K562 (cell line): ENCODE data around the gene EPOP. TPM values are rescaled to one million over a fixed set of nuclear protein-coding genes. Genes with fewer than 3 reads are reported as not detected.

Source experiments
- ATAC-seq: fragments of 200-7000 bp; cut with Tn5 transposase; 3 replicates; pipeline ENCODE4 v1.9.1; 2020; ENCODE audit warnings: moderate library complexity
- BruUV-seq: library from RNA; stranded (reverse); fragments of 400-500 nt; replicated peaks from 2 replicates; lab custom pipeline; 2021; lab: Mats Ljungman, UMichigan
- CTCF ChIA-PET: fragments of 300-600 bp; formaldehyde crosslinking; extraction: SDS; loops from one replicate; lab custom pipeline; 2021; ENCODE audit warnings: low intra/inter-chr PET ratio; lab: Yijun Ruan, JAX
- POLR2A ChIA-PET: fragments of 300-600, 350-650 bp; sonication (Branson Sonifier 250); formaldehyde crosslinking; extraction: SDS; loops from one replicate; lab custom pipeline; 2021; ENCODE audit warnings: antibody characterized with exemption, inconsistent platforms; lab: Yijun Ruan, JAX
- DNase-seq, 4 experiments: peaks; one replicate each; pipeline versions ENCODE4 v3.0.0 to v3.0.0-alpha.2; 2011 to 2018; ENCODE audit warnings: low spot score in 3 of 4, mixed read lengths in 3 of 4; ENCODE audit errors: extremely low read depth in 1 of 4
- FAIRE-seq: peaks from 2 replicates; lab custom pipeline; 2011; peaks lifted over from hg19 to GRCh38; lab: Jason Lieb, UNC
- H2AFZ ChIP-seq: 2 replicates; pipeline ENCODE4 v1.6.0; 2011; ENCODE audit warnings: low read depth, low read length, control low read depth, inconsistent platforms
- H3K27ac ChIP-seq: fragments of 200-600 bp; 3 replicates; pipeline ENCODE4 v1.8.0; 2011; ENCODE audit warnings: low read depth, mild to moderate bottlenecking, control low read depth, inconsistent platforms, low read length, moderate library complexity, mixed read lengths; ENCODE audit errors: extremely low read depth
- H3K27me3 ChIP-seq, 2 experiments: fragments of 300-600 bp in 1 of 2; 2 replicates in 1 of 2; 3 replicates in 1 of 2; pipeline versions ENCODE4 v1.6.0 to v1.8.0; 2011; ENCODE audit warnings: inconsistent platforms in 2 of 2, low read length in 2 of 2, mild to moderate bottlenecking in 1 of 2, mixed read lengths in 1 of 2, moderate library complexity in 1 of 2; ENCODE audit not compliant: control insufficient read depth in 2 of 2, insufficient read depth in 2 of 2
- H3K36me3 ChIP-seq: fragments of 300-600 bp; 3 replicates; pipeline ENCODE4 v1.8.0; 2011; ENCODE audit warnings: mild to moderate bottlenecking, low read length, inconsistent platforms; ENCODE audit not compliant: control insufficient read depth, insufficient read depth
- H3K4me1 ChIP-seq, 2 experiments: fragments of 200-600 bp in 1 of 2; replicated peaks in 1 of 2; 2 replicates in 1 of 2; 3 replicates in 1 of 2; pipeline versions ENCODE4 v1.5.1 to v1.8.0; 2011; ENCODE audit warnings: inconsistent platforms in 2 of 2, low read length in 2 of 2, mild to moderate bottlenecking in 1 of 2, mixed read lengths in 1 of 2, moderate library complexity in 1 of 2; ENCODE audit not compliant: control insufficient read depth in 2 of 2, insufficient read depth in 2 of 2
- H3K4me2 ChIP-seq: 2 replicates; pipeline ENCODE4 v1.6.1; 2011; ENCODE audit warnings: low read length, control low read depth, inconsistent platforms, mixed read lengths; ENCODE audit not compliant: insufficient read depth
- H3K4me3 ChIP-seq: fragments of 200-600 bp; sonication (generic), shearing (Covaris generic); 2 replicates; pipeline ENCODE4 v1.5.1; 2016; ENCODE audit warnings: control low read depth, inconsistent platforms
- H3K79me2 ChIP-seq: fragments of 200-600 bp; 3 replicates; pipeline ENCODE4 v1.8.0; 2011; ENCODE audit warnings: low read length, inconsistent platforms; ENCODE audit not compliant: control insufficient read depth, insufficient read depth
- H3K9ac ChIP-seq, 2 experiments: 2 replicates each; pipeline versions ENCODE4 v1.6.0 to v1.6.1; 2011; ENCODE audit warnings: low read depth in 2 of 2, low read length in 2 of 2, control low read depth in 1 of 2, inconsistent platforms in 1 of 2, mild to moderate bottlenecking in 1 of 2, mixed read lengths in 1 of 2; ENCODE audit not compliant: insufficient read depth in 1 of 2
- H3K9me1 ChIP-seq: one replicate; pipeline ENCODE4 v1.6.0; 2011; ENCODE audit warnings: inconsistent platforms, mild to moderate bottlenecking, low read length, moderate library complexity; ENCODE audit not compliant: control insufficient read depth, insufficient read depth
- H3K9me3 ChIP-seq: replicated peaks from 2 replicates; pipeline ENCODE4 v1.5.1; 2011; ENCODE audit warnings: low read depth, low read length, inconsistent platforms; ENCODE audit not compliant: control insufficient read depth, insufficient read depth
- H4K20me1 ChIP-seq: replicated peaks from 2 replicates; pipeline ENCODE4 v1.6.1; 2011; ENCODE audit warnings: low read length, inconsistent platforms, mixed read lengths; ENCODE audit not compliant: control insufficient read depth, insufficient read depth
- BCOR ChIP-seq: fragments of 450-650 bp; IDR thresholded peaks from 2 replicates; pipeline ENCODE4 v1.6.1; 2016
- CHCHD3 ChIP-seq: fragments of 250-450 bp; sonication (Bioruptor Pico); IDR thresholded peaks from 2 replicates; pipeline ENCODE4 v2.1.2; 2022; ENCODE audit warnings: mild to moderate bottlenecking
- CREM ChIP-seq: IDR thresholded peaks from 2 replicates; pipeline ENCODE4 v1.6.1; 2014; ENCODE audit warnings: antibody characterized with exemption, low read depth
- DIDO1 ChIP-seq: fragments of 450-650 bp; IDR thresholded peaks from 2 replicates; pipeline ENCODE4 v1.6.1; 2016; ENCODE audit warnings: low read depth, missing biosample characterization, missing genetic modification characterization
- E2F3 ChIP-seq: fragments of 250-450 bp; sonication (Bioruptor Pico); IDR thresholded peaks from 2 replicates; pipeline ENCODE4 v1.4.0; 2020; ENCODE audit warnings: mild to moderate bottlenecking
- GABPA ChIP-seq: fragments of 200-800 bp; sonication (Bioruptor generic); conservative IDR thresholded peaks from 2 replicates; pipeline ENCODE4 v1.6.1; 2016; ENCODE audit warnings: low read depth, missing genetic modification characterization, missing compliant biosample characterization
- HDAC2 ChIP-seq: fragments of 450-650 bp; IDR thresholded peaks from 2 replicates; pipeline ENCODE4 v1.6.1; 2016; ENCODE audit warnings: mild to moderate bottlenecking
- HLTF ChIP-seq: fragments of 450-650 bp; IDR thresholded peaks from 2 replicates; pipeline ENCODE4 v1.6.1; 2016
- XRCC3 ChIP-seq: fragments of 450-650 bp; IDR thresholded peaks from 2 replicates; pipeline ENCODE4 v1.6.1; 2017; ENCODE audit warnings: mild to moderate bottlenecking, moderate library complexity
- ZBTB2 ChIP-seq: fragments of 450-650 bp; IDR thresholded peaks from 2 replicates; pipeline ENCODE4 v1.6.1; 2016; ENCODE audit warnings: antibody characterized with exemption
- ZBTB7A ChIP-seq: IDR thresholded peaks from 2 replicates; pipeline ENCODE4 v1.6.1; 2011; ENCODE audit warnings: low read depth, mild to moderate bottlenecking, low read length, moderate library complexity, borderline replicate concordance; ENCODE audit not compliant: control insufficient read depth
- ZFP91 ChIP-seq: sonication (generic); formaldehyde crosslinking; IDR thresholded peaks from 2 replicates; pipeline ENCODE4 v1.8.0; 2022; ENCODE audit warnings: mild to moderate bottlenecking, missing genetic modification reagents
- ZNF436 ChIP-seq: fragments of 250-450, 450-650 bp; sonication (Bioruptor Pico); formaldehyde crosslinking; IDR thresholded peaks from 2 replicates; pipeline ENCODE4 v1.7.0; 2020; ENCODE audit warnings: mild to moderate bottlenecking
- ZNF668 ChIP-seq: fragments of 250-450 bp; sonication (Bioruptor Pico); IDR thresholded peaks from 2 replicates; pipeline ENCODE4 v1.8.0; 2022; ENCODE audit warnings: mild to moderate bottlenecking, inconsistent platforms
- WGBS: fragments of 100-300 bp; shearing (Covaris generic); methylation state at CpG from one replicate; pipeline ENCODE4 v1.1.6; 2016; ENCODE audit warnings: low coverage, mixed read lengths; ENCODE audit not compliant: insufficient coverage; ENCODE audit errors: missing lambda C conversion rate; 5-methylcytosine and 5-hydroxymethylcytosine counted together
- in situ Hi-C: fragments of 300-500 bp; cut with MboI; formaldehyde crosslinking; loops from 4 replicates; pipeline ENCODE4 v1.15.0; 2018; ENCODE audit warnings: inconsistent platforms, mixed read lengths
- intact Hi-C: fragments of 100-400 bp; cut with micrococcal nuclease; formaldehyde crosslinking; loops from 2 replicates; pipeline ENCODE4 v1.14.2; 2022
- polyA plus RNA-seq, 8 experiments: library from polyadenylated mRNA; depleted of rRNA in 4 of 8; stranded (reverse) in 5 of 8; unstranded in 3 of 8; fragments of >200 nt; fragmentation: Nextera tagmentation in 2 of 8; fragmentation: Illumina TruSeq in 1 of 8; extraction: Ambion mirVana in 2 of 8; extraction: Trizol in 1 of 8; gene quantifications; 2 replicates each; pipeline versions ENCODE4 v1.2.1 to v1.2.3, GENCODE V29; 2011 to 2014; ENCODE audit warnings: inconsistent platforms in 1 of 8, missing spikeins in 1 of 8
- total RNA-seq, 7 experiments: library from RNA; depleted of rRNA in 6 of 7; stranded (reverse); fragments of >200 nt in 6 of 7; fragmentation: Illumina TruSeq in 2 of 7; extraction: Trizol in 2 of 7; gene quantifications; 2 replicates each; pipeline versions ENCODE4 v1.2.1 to v1.2.3, GENCODE V29; 2011 to 2021; ENCODE audit warnings: low replicate concordance in 1 of 7

The EPOP gene
- total and polyA plus RNA-seq, 9 of the 15 experiments (the other 6 are each of a cell fraction or from before 2014, with no cell fraction given) = 0.41 to 10.6 (median 4.6) TPM

- H3K9me3 ChIP-seq = no peaks in the 10 kb centered on the region
- H3K27ac ChIP-seq = peak overlapping the region; percentile 72
- peak overlapping the region; percentile 82 for H3K4me2 ChIP-seq
- BruUV-seq = no TSS peak
- POLR2A ChIA-PET = interaction anchor here (0.7 to 3.7 kb wide), 7 partner anchors 10 to 80 kb away, joined by 3 to 26 read pairs (median 4); no protein-coding TSS in a partner anchor
- peaks cover 36% of the 10 kb centered on the region; the same call in 2 of the 3 replicates for H3K36me3 ChIP-seq
- CTCF ChIA-PET = no interaction called here
- peaks cover 6% of the 10 kb centered on the region; the same call in 1 of the 2 replicates for H4K20me1 ChIP-seq
- DNase-seq (peak in 3 of 4 experiments; percentile 49 to 85 (median 56)), ATAC-seq (no peak), FAIRE-seq (no peak)
- H3K9me1 ChIP-seq = peaks cover 2% of the 10 kb centered on the region
- H3K4me1 ChIP-seq = peaks cover 33 to 78% of the 10 kb centered on the region in 2 experiments
- H3K9ac ChIP-seq = peak overlapping the region; percentile 78 to 95
- 2% methylated on average over 24 of the region's 38 CpGs for WGBS
- H3K79me2 ChIP-seq = peaks cover 53% of the 10 kb centered on the region
- intact Hi-C loops (no loop called here), in situ Hi-C loops (no loop called here)
- H3K27me3 ChIP-seq = no peaks in the 10 kb centered on the region
- peak overlapping the region; percentile 14 for H2AFZ ChIP-seq
- H3K4me3 ChIP-seq = peak overlapping the region; percentile 86
- TF ChIP-seq ZNF668 (no peak), ZNF436 (CRISPR knock-in tag) (no peak), E2F3 (no peak), XRCC3 (no peak), HDAC2 (0 out of 2 replicates have a peak, but pooled peaks have one; percentile 17), BCOR (no peak), ZBTB7A (peak; percentile 82; the same call in 1 of the 2 replicates), ZBTB2 (no peak), HLTF (no peak), CHCHD3 (CRISPR knock-in tag) (no peak), ZFP91 (no peak; the same call in 1 of the 2 replicates), GABPA (tag) (no peak), DIDO1 (tag) (no peak), CREM (0 out of 2 replicates have a peak, but pooled peaks have one; percentile 7)
Observed at GRCh38 chr17:38705803-38706504, 31.2 kb upstream of the EPOP start.
